ENCODE results near the gene EEFSEC. TPM values are rescaled to one million over a fixed set of nuclear protein-coding genes. Genes with fewer than 3 reads are reported as not detected.

The EEFSEC gene
- total RNA-seq, 1 experiment from 2014 or later = 14.0 TPM

- Histone ChIP-seq H3K4me1 (peaks cover 23% of the 10 kb centered on the region), H3K36me3 (ENCODE audit: control insufficient read depth, insufficient read depth, low read length) (no peaks in the 10 kb centered on the region), H3K9me3 (no peaks in the 10 kb centered on the region), H3K4me3 (ENCODE audit: low read depth, low read length) (no peak overlapping the region), H3K27me3 (replicated peaks; ENCODE audit: control insufficient read depth, insufficient read depth, low read length) (no peaks in the 10 kb centered on the region)
- BruUV-seq (replicated peaks) = no TSS peak
- intact Hi-C loops (cut with micrococcal nuclease; ENCODE audit: unreplicated experiment) = no loop called here
- ChIA-PET CTCF (no interaction called here), POLR2A (no interaction called here)
- Mint-ChIP-seq H3K36me3 (ENCODE audit: insufficient read depth, unreplicated experiment) (no peaks in the 10 kb centered on the region), H3K4me3 (ENCODE audit: unreplicated experiment) (no peak overlapping the region), H3K9me3 (ENCODE audit: unreplicated experiment) (no peaks in the 10 kb centered on the region), H3K27ac (ENCODE audit: unreplicated experiment) (no peak overlapping the region), H3K27me3 (ENCODE audit: insufficient read depth, unreplicated experiment) (no peaks in the 10 kb centered on the region), H3K4me1 (ENCODE audit: low read depth, unreplicated experiment) (peaks cover 11% of the 10 kb centered on the region)
- no peak for TF ChIP-seq CTCF (IDR thresholded peaks at IDR 0.05; ENCODE audit: insufficient read depth in 1 of 2, low read depth in 1 of 2, low read length in 1 of 2, severe bottlenecking in 1 of 2, unreplicated experiment in 1 of 2)
- no peak for DNase-seq
Measured at GRCh38 chr3:128327606-128328031, 174.3 kb downstream of the EEFSEC start.

- no peak overlapping the region for H3K4me3 ChIP-seq (ENCODE audit: low read depth, low read length)
- ChIA-PET POLR2A (no interaction called here), CTCF (no interaction called here)
- Mint-ChIP-seq H3K36me3 (ENCODE audit: insufficient read depth, unreplicated experiment) (no peaks in the 10 kb centered on the region), H3K4me1 (ENCODE audit: low read depth, unreplicated experiment) (peaks cover 11% of the 10 kb centered on the region), H3K4me3 (ENCODE audit: unreplicated experiment) (no peak overlapping the region), H3K9me3 (ENCODE audit: unreplicated experiment) (no peaks in the 10 kb centered on the region), H3K27me3 (ENCODE audit: insufficient read depth, unreplicated experiment) (no peaks in the 10 kb centered on the region), H3K27ac (ENCODE audit: unreplicated experiment) (no peak overlapping the region)
- H3K9me3 ChIP-seq = no peaks in the 10 kb centered on the region
- H3K36me3 ChIP-seq (ENCODE audit: control insufficient read depth, insufficient read depth, low read length) = no peaks in the 10 kb centered on the region
- no peaks in the 10 kb centered on the region for H3K27me3 ChIP-seq (replicated peaks; ENCODE audit: control insufficient read depth, insufficient read depth, low read length)
- intact Hi-C loops (cut with micrococcal nuclease; ENCODE audit: unreplicated experiment) = no loop called here
- DNase-seq = no peak
- no TSS peak for BruUV-seq (replicated peaks)
- peaks cover 13% of the 10 kb centered on the region for H3K4me1 ChIP-seq
- TF ChIP-seq CTCF (IDR thresholded peaks at IDR 0.05; ENCODE audit: insufficient read depth in 1 of 2, low read depth in 1 of 2, low read length in 1 of 2, severe bottlenecking in 1 of 2, unreplicated experiment in 1 of 2) = no peak
Measured at GRCh38 chr3:128328546-128329458, 175.5 kb downstream of the EEFSEC start.

GRCh38 chr3:128329491-128330213 is 176.4 kb downstream of the EEFSEC start:
- ChIA-PET POLR2A (no interaction called here), CTCF (no interaction called here)

More at GRCh38 chr3:128329491-128330213, 176.4 kb downstream of the EEFSEC start:
- Histone ChIP-seq H3K36me3 (ENCODE audit: control insufficient read depth, insufficient read depth, low read length) (no peaks in the 10 kb centered on the region), H3K4me1 (peaks cover 10% of the 10 kb centered on the region), H3K4me3 (ENCODE audit: low read depth, low read length) (no peak overlapping the region), H3K27me3 (replicated peaks; ENCODE audit: control insufficient read depth, insufficient read depth, low read length) (no peaks in the 10 kb centered on the region), H3K9me3 (no peaks in the 10 kb centered on the region)
- Mint-ChIP-seq H3K36me3 (ENCODE audit: insufficient read depth, unreplicated experiment) (no peaks in the 10 kb centered on the region), H3K27ac (ENCODE audit: unreplicated experiment) (no peak overlapping the region), H3K4me1 (ENCODE audit: low read depth, unreplicated experiment) (peaks cover 4% of the 10 kb centered on the region), H3K27me3 (ENCODE audit: insufficient read depth, unreplicated experiment) (no peaks in the 10 kb centered on the region), H3K9me3 (ENCODE audit: unreplicated experiment) (no peaks in the 10 kb centered on the region), H3K4me3 (ENCODE audit: unreplicated experiment) (no peak overlapping the region)
- DNase-seq = no peak
- TF ChIP-seq CTCF (IDR thresholded peaks at IDR 0.05; ENCODE audit: insufficient read depth in 1 of 2, low read depth in 1 of 2, low read length in 1 of 2, severe bottlenecking in 1 of 2, unreplicated experiment in 1 of 2) = no peak
- intact Hi-C loops (cut with micrococcal nuclease; ENCODE audit: unreplicated experiment) = no loop called here
- no TSS peak for BruUV-seq (replicated peaks)
